CD4-positive, alpha-beta T cell treated with Interleukin-2 at 100 ng/mL for 4 hours (primary cell): Measurements from ENCODE around the gene CCRL2.
"Not testable (repeated sequence)": the region's sequence is repeated elsewhere in the genome, so short reads cannot be mapped to it uniquely, and the experiment has no call there.

Experiments
- DNase-seq: peaks from one replicate; pipeline ENCODE4 v3.0.0-alpha.2; 2020; ENCODE audit warnings: low spot score

The CCRL2 gene

GRCh38 chr3:46429671-46430070, 22.6 kb downstream of the CCRL2 start:
- no peak for DNase-seq

- DNase-seq: not testable (repeated sequence)
Measured at GRCh38 chr3:46430879-46431278, 23.8 kb downstream of the CCRL2 start.

- DNase-seq: not testable (repeated sequence)
Measured at GRCh38 chr3:46431905-46432304, 24.8 kb downstream of the CCRL2 start.

GRCh38 chr3:46433118-46433517, 26.1 kb downstream of the CCRL2 start:
- DNase-seq: not testable (repeated sequence)

DNA sequence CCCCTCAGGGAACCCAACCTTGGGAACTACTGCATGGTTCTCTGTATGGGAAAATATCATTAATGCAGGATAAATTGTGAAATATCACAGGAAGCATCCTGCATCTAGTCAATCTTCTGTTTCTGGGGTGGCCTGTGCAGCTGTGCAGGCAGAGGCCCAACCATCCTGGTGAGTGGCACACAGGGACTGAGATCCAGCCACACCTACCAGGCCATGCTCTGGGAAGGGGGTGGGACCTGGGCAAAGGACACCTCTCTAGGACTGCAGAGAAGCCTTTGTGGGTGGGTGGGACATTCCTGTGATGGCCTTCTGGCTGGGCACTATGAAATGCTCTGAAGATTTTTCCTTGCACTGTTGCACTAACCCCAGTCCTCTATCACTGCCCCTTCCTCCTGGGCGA, 26.8 kb downstream of the CCRL2 start:
- no peak for DNase-seq

DNA sequence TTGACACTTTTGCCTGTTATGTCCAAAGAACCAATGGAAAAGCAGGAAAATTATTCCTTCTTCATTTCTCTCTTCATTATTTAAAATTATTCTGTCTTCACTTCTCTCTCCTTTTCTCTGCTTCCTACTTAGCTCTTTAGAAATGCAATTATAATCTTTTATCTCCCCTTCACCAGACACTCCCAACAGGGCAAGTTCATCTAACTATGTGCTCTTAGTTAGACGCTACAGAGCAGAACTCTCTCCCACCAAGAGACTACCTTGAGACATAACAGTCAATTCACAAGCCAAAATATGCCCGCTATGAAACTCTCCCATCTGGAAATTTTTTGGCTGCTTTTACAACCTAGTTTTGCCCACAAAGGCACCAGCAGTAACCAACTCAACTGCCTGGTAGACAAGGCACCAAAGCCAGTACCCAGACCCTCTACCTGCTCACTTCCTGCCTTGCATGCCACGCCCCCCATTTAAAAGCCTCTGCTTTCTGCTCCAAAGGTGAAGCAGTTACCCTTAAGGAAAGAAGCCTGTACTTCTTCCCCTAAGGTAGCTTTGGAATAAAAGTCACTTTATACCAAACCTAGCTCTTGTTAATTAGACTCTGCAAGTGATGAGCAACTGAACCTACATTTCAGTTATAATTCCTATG, 28.1 kb downstream of the CCRL2 start:
- DNase-seq: no peak

DNA sequence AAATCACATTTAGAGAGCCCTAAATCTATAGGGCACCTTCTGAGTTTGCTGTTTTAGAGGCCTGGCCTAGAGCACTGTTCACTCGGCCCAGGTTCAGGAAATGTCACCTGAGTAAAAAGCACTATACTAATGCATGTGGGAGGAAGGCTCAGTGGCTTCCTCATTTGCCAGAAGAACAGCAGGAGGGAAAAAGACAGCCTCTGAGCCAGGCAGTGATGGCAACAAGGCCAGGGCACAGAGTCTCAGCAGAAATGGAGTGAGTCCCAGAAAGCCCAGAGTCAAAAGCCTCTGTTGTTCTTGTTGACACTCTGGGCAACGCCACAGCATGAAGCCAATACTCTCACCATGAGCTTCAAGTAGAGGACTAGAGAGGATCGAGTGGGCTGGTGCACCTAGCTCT, 31.8 kb downstream of the CCRL2 start:
- DNase-seq: no peak

DNA sequence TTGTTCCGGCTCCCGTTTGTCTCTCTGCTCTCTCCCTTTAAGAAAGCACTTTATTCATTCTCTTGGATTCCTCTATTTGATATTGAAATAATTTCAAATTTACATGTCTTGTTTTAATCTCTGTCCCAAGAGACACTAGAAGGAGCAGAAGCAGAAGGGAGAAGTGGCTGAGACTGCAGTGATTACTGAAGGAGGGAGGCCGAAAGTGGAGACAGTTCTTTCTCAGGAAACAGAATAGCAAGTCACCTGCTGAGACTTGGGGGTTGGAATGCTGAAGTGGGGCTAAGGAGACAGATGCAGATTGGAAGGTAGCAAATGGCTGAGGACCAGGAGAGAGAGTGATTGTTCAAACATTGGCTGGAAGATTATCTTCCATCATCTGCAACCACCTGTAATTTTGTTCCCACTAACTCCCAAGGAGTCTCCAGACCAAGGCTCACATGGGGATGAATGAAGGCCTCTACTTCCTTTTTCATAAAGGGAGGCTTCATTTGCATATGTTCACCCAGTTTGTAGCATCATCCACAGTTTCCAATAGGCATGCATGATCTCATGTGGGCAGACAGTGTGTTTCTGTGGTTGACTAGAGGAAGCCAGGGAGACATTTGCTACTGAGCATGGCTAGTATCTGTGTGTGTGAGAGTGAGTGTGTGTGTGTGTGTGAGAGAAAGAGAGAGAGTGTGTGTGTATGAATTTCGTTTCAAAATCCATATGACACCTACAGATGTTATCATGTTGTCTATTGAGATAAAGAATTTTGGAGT, 33.7 kb downstream of the CCRL2 start:
- peak; percentile 51 for DNase-seq

- peak; percentile 55 for DNase-seq
Measured at GRCh38 chr3:46442576-46443530, 35.8 kb downstream of the CCRL2 start.

GRCh38 chr3:46447228-46447985, 40.3 kb downstream of the CCRL2 start:
- DNase-seq: no peak

DNA sequence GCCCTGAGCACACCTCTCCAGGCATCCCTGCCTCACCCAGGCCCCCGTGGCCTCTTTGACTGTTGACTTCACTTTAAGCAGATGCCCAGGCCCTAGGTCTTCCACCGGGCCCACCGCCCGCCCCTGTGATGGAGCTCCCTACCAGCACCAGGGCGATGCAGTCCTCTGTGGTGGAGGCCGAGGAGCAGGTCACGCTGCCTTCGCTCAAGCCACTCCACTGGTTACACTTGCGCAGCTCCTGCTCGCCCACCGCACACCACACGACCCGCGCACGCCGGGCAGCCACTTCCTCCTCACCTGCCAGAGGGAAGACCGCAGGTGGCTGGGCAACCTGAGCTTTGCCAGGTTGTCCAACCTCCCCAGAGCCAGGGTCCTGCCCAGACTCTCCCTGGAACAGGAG, 41.7 kb downstream of the CCRL2 start:
- no peak for DNase-seq

GRCh38 chr3:46449755-46450552, 42.9 kb downstream of the CCRL2 start:
- no peak for DNase-seq

GRCh38 chr3:46453526-46454208, 46.6 kb downstream of the CCRL2 start:
- DNase-seq: no peak

- no peak for DNase-seq
Measured at GRCh38 chr3:46454209-46454595, 47.1 kb downstream of the CCRL2 start.

- no peak for DNase-seq
Measured at GRCh38 chr3:46454606-46455005, 47.5 kb downstream of the CCRL2 start.

GRCh38 chr3:46455231-46456115, 48.4 kb downstream of the CCRL2 start:
- DNase-seq: no peak

- no peak for DNase-seq
Measured at GRCh38 chr3:46456118-46456517, 49.1 kb downstream of the CCRL2 start.
